HepG2 (cell line): ENCODE results near the gene PIM3. TPM values are rescaled to one million over a fixed set of nuclear protein-coding genes. Genes with fewer than 3 reads are reported as not detected.

Experiments
- CAMTA2 ChIP-seq: sonication (generic); formaldehyde crosslinking; IDR thresholded peaks from 2 replicates; pipeline ENCODE4 v1.4.0; 2020; ENCODE audit warnings: mild to moderate bottlenecking, missing genetic modification reagents, borderline replicate concordance
- CC2D1A ChIP-seq: sonication (generic); formaldehyde crosslinking; IDR thresholded peaks from 2 replicates; pipeline ENCODE4 v1.8.1; 2023; ENCODE audit warnings: mild to moderate bottlenecking, missing genetic modification reagents
- FLYWCH1 ChIP-seq: sonication (generic); formaldehyde crosslinking; IDR thresholded peaks from 2 replicates; pipeline ENCODE4 v1.8.1; 2023; ENCODE audit warnings: mild to moderate bottlenecking, missing genetic modification reagents
- FOXK1 ChIP-seq: sonication (generic); formaldehyde crosslinking; IDR thresholded peaks from 2 replicates; pipeline ENCODE4 v1.4.0; 2020; ENCODE audit warnings: low read depth, missing genetic modification reagents, borderline replicate concordance
- FUBP1 ChIP-seq: sonication (generic); formaldehyde crosslinking; IDR thresholded peaks from 2 replicates; pipeline ENCODE4 v1.5.1; 2020; ENCODE audit warnings: missing genetic modification reagents, mild to moderate bottlenecking, borderline replicate concordance
- GMEB2 ChIP-seq: IDR thresholded peaks from 2 replicates; pipeline ENCODE4 v1.6.1; 2016; ENCODE audit warnings: missing biosample characterization, missing genetic modification reagents, low read depth
- HMG20B ChIP-seq: conservative IDR thresholded peaks from 2 replicates; pipeline ENCODE4 v1.6.1; 2016; ENCODE audit warnings: missing genetic modification reagents, missing compliant biosample characterization
- KMT2A ChIP-seq: sonication (generic); formaldehyde crosslinking; IDR thresholded peaks from 2 replicates; pipeline ENCODE4 v1.4.0; 2020; ENCODE audit warnings: missing genetic modification reagents
- NCOA1 ChIP-seq: sonication (generic); formaldehyde crosslinking; IDR thresholded peaks from 2 replicates; pipeline ENCODE4 v1.9.0; 2021; ENCODE audit warnings: missing genetic modification reagents
- PRDM15 ChIP-seq: sonication (generic); formaldehyde crosslinking; IDR thresholded peaks from 2 replicates; pipeline ENCODE4 v1.4.0; 2020; ENCODE audit warnings: missing genetic modification reagents
- RAD21 ChIP-seq: fragments of 450-650 bp; formaldehyde crosslinking; IDR thresholded peaks from 2 replicates; pipeline ENCODE4 v1.5.0; 2020; ENCODE audit warnings: mild to moderate bottlenecking
- RARG ChIP-seq: sonication (generic); formaldehyde crosslinking; IDR thresholded peaks from 2 replicates; pipeline ENCODE4 v1.4.0; 2020; ENCODE audit warnings: low read depth, mild to moderate bottlenecking, missing genetic modification reagents
- THYN1 ChIP-seq: sonication (generic); formaldehyde crosslinking; IDR thresholded peaks from 2 replicates; pipeline ENCODE4 v1.8.1; 2023; ENCODE audit warnings: low read depth, mild to moderate bottlenecking, moderate library complexity, missing genetic modification reagents, borderline replicate concordance
- TSC22D2 ChIP-seq: sonication (generic); formaldehyde crosslinking; IDR thresholded peaks from 2 replicates; pipeline ENCODE4 v1.5.1; 2020; ENCODE audit warnings: missing genetic modification reagents, mild to moderate bottlenecking, borderline replicate concordance
- UBTF ChIP-seq: sonication (generic); formaldehyde crosslinking; IDR thresholded peaks from 2 replicates; pipeline ENCODE4 v1.4.0; 2020; ENCODE audit warnings: mild to moderate bottlenecking, missing genetic modification reagents
- WIZ ChIP-seq: sonication (generic); formaldehyde crosslinking; IDR thresholded peaks from 2 replicates; pipeline ENCODE4 v1.5.1; 2020; ENCODE audit warnings: mild to moderate bottlenecking, missing genetic modification reagents
- ZC3H13 ChIP-seq: sonication (generic); formaldehyde crosslinking; IDR thresholded peaks from 2 replicates; pipeline ENCODE4 v1.8.1; 2023; ENCODE audit warnings: mild to moderate bottlenecking, missing genetic modification reagents, moderate library complexity
- ZFP82 ChIP-seq: sonication (generic); formaldehyde crosslinking; IDR thresholded peaks from 2 replicates; pipeline ENCODE4 v1.5.1; 2020; ENCODE audit warnings: mild to moderate bottlenecking, missing genetic modification reagents, borderline replicate concordance
- ZNF235 ChIP-seq: sonication (generic); formaldehyde crosslinking; IDR thresholded peaks from 2 replicates; pipeline ENCODE4 v1.8.1; 2023; ENCODE audit warnings: mild to moderate bottlenecking, missing genetic modification reagents, borderline replicate concordance
- ZSCAN22 ChIP-seq: sonication (generic); formaldehyde crosslinking; IDR thresholded peaks from 2 replicates; pipeline ENCODE4 v1.4.0; 2020; ENCODE audit warnings: mild to moderate bottlenecking, missing genetic modification reagents
- polyA plus RNA-seq, 8 experiments: library from polyadenylated mRNA; depleted of rRNA in 3 of 8; stranded (reverse) in 7 of 8; unstranded in 1 of 8; fragments of >200 nt; fragmentation: Illumina TruSeq in 4 of 8; extraction: Trizol in 4 of 8; gene quantifications; 2 replicates each; pipeline versions ENCODE4 v1.2.1 to v1.2.3, GENCODE V29; 2011 to 2016; ENCODE audit warnings: low read depth in 4 of 8, missing spikeins in 1 of 8, mixed read lengths in 1 of 8; ENCODE audit not compliant: insufficient read depth in 1 of 8
- total RNA-seq, 5 experiments: library from RNA; depleted of rRNA; stranded (reverse); fragments of >200 nt; fragmentation: Illumina TruSeq; extraction: Trizol; gene quantifications; 2 replicates each; pipeline ENCODE4 v1.2.3, GENCODE V29; 2016; ENCODE audit warnings: low read depth in 1 of 5

The PIM3 gene
- total and polyA plus RNA-seq, 2 of the 13 experiments (the other 11 are each of a cell fraction or from before 2014, with no cell fraction given) = 21.6 to 31.2 TPM

GRCh38 chr22:49942565-49943404, 17.8 kb upstream of the PIM3 start (continued):
- TF ChIP-seq TSC22D2 (CRISPR knock-in tag) = no peak
- TF ChIP-seq WIZ (CRISPR knock-in tag) = 0 out of 2 replicates have a peak, but pooled peaks have one; percentile 27
- no peak for TF ChIP-seq GMEB2 (CRISPR knock-in tag)
- no peak for TF ChIP-seq NCOA1 (CRISPR knock-in tag)
- TF ChIP-seq FOXK1 (CRISPR knock-in tag) = peak; percentile 12; the same call in 1 of the 2 replicates
- no peak for TF ChIP-seq HMG20B (CRISPR knock-in tag)
- TF ChIP-seq CAMTA2 (CRISPR knock-in tag) = no peak
- peak; percentile 36; the same call in 1 of the 2 replicates for TF ChIP-seq RAD21 (CRISPR knock-in tag)
- TF ChIP-seq THYN1 (CRISPR knock-in tag) = no peak
- no peak for TF ChIP-seq FLYWCH1 (CRISPR knock-in tag)
- no peak for TF ChIP-seq CC2D1A (CRISPR knock-in tag)
- TF ChIP-seq KMT2A (CRISPR knock-in tag) = no peak
- no peak for TF ChIP-seq ZNF235 (CRISPR knock-in tag)
- no peak for TF ChIP-seq ZSCAN22
- no peak for TF ChIP-seq ZFP82
- TF ChIP-seq ZC3H13 (CRISPR knock-in tag) = 0 out of 2 replicates have a peak, but pooled peaks have one; percentile 40
- TF ChIP-seq UBTF (CRISPR knock-in tag) = peak; percentile 94
- TF ChIP-seq RARG (CRISPR knock-in tag) = no peak
- no peak for TF ChIP-seq FUBP1 (CRISPR knock-in tag)
- TF ChIP-seq PRDM15 (CRISPR knock-in tag) = no peak; the same call in 1 of the 2 replicates
